ENCODE data around the gene SYCN.

SYCN gene

GRCh38 chr19:39171479-39172465, 32.3 kb downstream of the SYCN start:
- DNase-seq (ENCODE audit: low spot score) = no peak

- DNase-seq (ENCODE audit: low spot score) = no peak
Measured at GRCh38 chr19:39170386-39171231, 33.5 kb downstream of the SYCN start.

GRCh38 chr19:39169143-39169810, 34.8 kb downstream of the SYCN start:
- no peak for DNase-seq (ENCODE audit: low spot score)

- DNase-seq (ENCODE audit: low spot score) = no peak
Measured at GRCh38 chr19:39168258-39169142, 35.6 kb downstream of the SYCN start.

- no peak for DNase-seq (ENCODE audit: low spot score)
Measured at GRCh38 chr19:39167461-39168257, 36.4 kb downstream of the SYCN start.

GRCh38 chr19:39166571-39167391, 37.3 kb downstream of the SYCN start:
- DNase-seq (ENCODE audit: low spot score) = no peak

GRCh38 chr19:39165857-39166256, 38.2 kb downstream of the SYCN start:
- DNase-seq (ENCODE audit: low spot score) = no peak

GRCh38 chr19:39164289-39164688, 39.8 kb downstream of the SYCN start:
- no peak for DNase-seq (ENCODE audit: low spot score)

GRCh38 chr19:39163621-39164020, 40.4 kb downstream of the SYCN start:
- no peak for DNase-seq (ENCODE audit: low spot score)

- no peak for DNase-seq (ENCODE audit: low spot score)
Measured at GRCh38 chr19:39162441-39163043, 41.5 kb downstream of the SYCN start.

GRCh38 chr19:39160889-39161672, 43.0 kb downstream of the SYCN start:
- no peak for DNase-seq (ENCODE audit: low spot score)

- no peak for DNase-seq (ENCODE audit: low spot score)
Measured at GRCh38 chr19:39160523-39160861, 43.6 kb downstream of the SYCN start.

GRCh38 chr19:39158646-39159260, 45.3 kb downstream of the SYCN start:
- DNase-seq (ENCODE audit: low spot score) = no peak

GRCh38 chr19:39157997-39158389, 46.1 kb downstream of the SYCN start:
- DNase-seq (ENCODE audit: low spot score) = no peak

- DNase-seq (ENCODE audit: low spot score) = no peak
Measured at GRCh38 chr19:39157275-39157996, 46.6 kb downstream of the SYCN start.

- DNase-seq (ENCODE audit: low spot score) = no peak
Measured at GRCh38 chr19:39156326-39157230, 47.5 kb downstream of the SYCN start.

All from D341Med (cell line).